ENCODE measurements around the gene ARL6IP6.

Gene ARL6IP6

DNA sequence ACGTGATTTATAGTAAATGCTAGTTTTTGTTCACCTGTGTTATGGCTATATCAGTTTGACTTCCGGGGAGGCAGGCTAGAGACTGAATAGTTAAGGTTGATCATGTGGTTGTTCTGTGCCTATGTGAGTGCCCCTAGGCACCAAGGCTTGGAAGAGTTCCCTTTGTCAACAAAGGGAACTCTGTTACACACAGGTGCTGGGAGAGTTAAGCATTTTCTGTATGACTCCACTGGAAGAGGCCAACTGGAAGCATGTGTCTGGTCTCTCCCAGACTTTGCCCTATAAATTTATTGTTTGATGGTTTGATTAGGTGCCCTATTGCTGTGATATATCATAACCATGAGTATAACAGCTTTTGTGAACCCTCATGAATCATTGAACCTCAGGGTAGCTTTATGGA is 63.8 kb downstream of the ARL6IP6 start:
- DNase-seq (ENCODE audit: low spot score): no peak
- TF ChIP-seq, protein P1, sequence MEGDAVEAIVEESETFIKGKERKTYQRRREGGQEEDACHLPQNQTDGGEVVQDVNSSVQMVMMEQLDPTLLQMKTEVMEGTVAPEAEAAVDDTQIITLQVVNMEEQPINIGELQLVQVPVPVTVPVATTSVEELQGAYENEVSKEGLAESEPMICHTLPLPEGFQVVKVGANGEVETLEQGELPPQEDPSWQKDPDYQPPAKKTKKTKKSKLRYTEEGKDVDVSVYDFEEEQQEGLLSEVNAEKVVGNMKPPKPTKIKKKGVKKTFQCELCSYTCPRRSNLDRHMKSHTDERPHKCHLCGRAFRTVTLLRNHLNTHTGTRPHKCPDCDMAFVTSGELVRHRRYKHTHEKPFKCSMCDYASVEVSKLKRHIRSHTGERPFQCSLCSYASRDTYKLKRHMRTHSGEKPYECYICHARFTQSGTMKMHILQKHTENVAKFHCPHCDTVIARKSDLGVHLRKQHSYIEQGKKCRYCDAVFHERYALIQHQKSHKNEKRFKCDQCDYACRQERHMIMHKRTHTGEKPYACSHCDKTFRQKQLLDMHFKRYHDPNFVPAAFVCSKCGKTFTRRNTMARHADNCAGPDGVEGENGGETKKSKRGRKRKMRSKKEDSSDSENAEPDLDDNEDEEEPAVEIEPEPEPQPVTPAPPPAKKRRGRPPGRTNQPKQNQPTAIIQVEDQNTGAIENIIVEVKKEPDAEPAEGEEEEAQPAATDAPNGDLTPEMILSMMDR (conservative IDR thresholded peaks at IDR 0.05; ENCODE audit: low read depth): no peak
- ChIA-PET POLR2A (ENCODE audit: low non-redundant PET) (no interaction called here), CTCF (no interaction called here)
- no peak overlapping the region for H3K27ac ChIP-seq

DNA sequence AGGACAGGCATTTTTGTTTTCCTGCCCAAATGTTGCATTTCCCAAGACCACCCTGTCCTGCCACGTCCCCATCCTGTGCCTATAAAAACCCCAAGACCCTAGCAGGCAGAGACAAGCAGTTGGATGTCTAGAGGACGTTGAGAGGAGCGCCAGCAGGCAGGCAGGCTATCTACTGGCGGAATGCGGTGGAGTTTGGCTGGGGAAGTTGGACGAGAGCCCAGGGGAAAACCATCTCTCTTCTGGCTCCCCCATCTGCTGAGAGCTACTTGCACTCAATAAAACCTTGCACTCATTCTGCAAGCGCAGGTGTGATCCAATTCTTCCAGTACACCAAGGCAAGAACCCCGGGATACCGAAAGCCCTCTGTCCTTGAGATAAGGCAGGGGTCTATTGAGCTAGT is 72.5 kb downstream of the ARL6IP6 start:
- DNase-seq (ENCODE audit: low spot score): no peak
- CTCF ChIA-PET: interaction anchor here (0.6 kb wide), 1 partner anchor 994 kb away, joined by 4 read pairs; no protein-coding TSS in a partner anchor
- TF ChIP-seq, protein P1 (conservative IDR thresholded peaks at IDR 0.05; ENCODE audit: low read depth): no peak

DNA sequence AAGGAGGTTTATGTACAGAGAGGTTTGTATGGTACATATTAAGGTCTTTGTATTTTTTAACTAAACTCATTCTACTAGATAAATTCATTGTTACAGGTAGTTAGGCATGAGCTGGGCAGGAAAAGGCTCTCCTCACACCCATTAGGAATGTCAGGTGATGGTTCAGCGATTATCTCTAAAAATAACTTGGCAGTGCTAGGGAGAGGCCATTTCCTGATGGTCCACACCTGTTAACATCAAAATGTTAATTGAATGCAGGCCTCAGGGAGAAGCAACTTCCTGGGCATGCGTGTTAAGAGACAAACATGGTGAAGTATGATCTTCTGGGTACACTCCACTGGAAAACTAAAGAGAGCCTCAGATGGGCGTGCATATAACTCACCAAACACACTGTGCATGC is 73.6 kb downstream of the ARL6IP6 start:
- DNase-seq (ENCODE audit: low spot score): no peak
- H3K27ac ChIP-seq: no peak overlapping the region
- POLR2A ChIA-PET (ENCODE audit: low non-redundant PET): no interaction called here
- CTCF ChIA-PET: interaction anchor here (0.6 kb wide), 1 partner anchor 1584 kb away, joined by 5 read pairs; no protein-coding TSS in a partner anchor
- TF ChIP-seq, protein P1 (conservative IDR thresholded peaks at IDR 0.05; ENCODE audit: low read depth): no peak

More for the DNA sequence above, 72.5 kb downstream of the ARL6IP6 start:
- POLR2A ChIA-PET (ENCODE audit: low non-redundant PET): no interaction called here
- H3K27ac ChIP-seq: no peak overlapping the region

DNA sequence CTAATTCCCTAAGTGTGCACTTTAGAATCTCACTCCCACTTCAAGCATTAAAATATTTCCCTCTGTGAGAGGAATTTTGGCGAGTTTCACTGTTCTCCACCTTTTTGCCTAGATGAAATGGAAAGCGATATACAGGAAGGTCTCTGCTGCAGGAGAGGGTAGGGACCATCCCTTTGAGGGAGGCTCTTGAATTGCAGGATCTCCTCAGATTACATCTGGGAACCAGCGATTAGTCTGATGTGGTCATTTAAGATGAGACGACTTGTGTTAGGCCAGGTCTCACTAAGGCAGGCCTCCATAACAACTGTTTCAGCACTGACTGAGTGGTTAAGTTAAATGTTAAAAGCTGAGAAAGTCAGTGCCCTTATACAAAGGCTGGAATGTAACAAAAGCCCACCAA is 74.6 kb downstream of the ARL6IP6 start:
- ChIA-PET POLR2A (ENCODE audit: low non-redundant PET) (no interaction called here), CTCF (no interaction called here)
- no peak for DNase-seq (ENCODE audit: low spot score)
- H3K27ac ChIP-seq: no peak overlapping the region
- TF ChIP-seq, protein P1 (conservative IDR thresholded peaks at IDR 0.05; ENCODE audit: low read depth): no peak

DNA sequence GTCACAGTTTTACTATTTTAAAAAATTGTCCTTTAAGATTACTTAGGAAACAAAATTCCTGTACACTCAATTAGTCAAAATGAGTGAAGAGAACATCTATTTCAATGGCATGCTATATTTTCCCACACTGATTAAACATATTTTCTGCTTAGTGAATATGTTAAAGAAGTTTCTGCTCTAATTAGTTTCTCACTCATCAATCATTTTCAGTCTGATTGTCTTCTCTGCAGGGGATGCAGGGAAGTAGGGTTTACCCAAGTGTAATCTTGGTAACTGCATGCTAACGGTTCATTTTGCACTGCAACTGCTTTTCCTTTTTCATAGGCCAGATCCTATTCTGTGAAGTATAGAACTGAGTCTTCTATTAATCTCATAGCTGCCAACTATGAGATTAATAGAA is 78.5 kb downstream of the ARL6IP6 start:
- POLR2A ChIA-PET (ENCODE audit: low non-redundant PET): no interaction called here
- CTCF ChIA-PET: no interaction called here
- H3K27ac ChIP-seq: no peak overlapping the region
- DNase-seq (ENCODE audit: low spot score): no peak
- TF ChIP-seq, protein P1 (conservative IDR thresholded peaks at IDR 0.05; ENCODE audit: low read depth): no peak

DNA sequence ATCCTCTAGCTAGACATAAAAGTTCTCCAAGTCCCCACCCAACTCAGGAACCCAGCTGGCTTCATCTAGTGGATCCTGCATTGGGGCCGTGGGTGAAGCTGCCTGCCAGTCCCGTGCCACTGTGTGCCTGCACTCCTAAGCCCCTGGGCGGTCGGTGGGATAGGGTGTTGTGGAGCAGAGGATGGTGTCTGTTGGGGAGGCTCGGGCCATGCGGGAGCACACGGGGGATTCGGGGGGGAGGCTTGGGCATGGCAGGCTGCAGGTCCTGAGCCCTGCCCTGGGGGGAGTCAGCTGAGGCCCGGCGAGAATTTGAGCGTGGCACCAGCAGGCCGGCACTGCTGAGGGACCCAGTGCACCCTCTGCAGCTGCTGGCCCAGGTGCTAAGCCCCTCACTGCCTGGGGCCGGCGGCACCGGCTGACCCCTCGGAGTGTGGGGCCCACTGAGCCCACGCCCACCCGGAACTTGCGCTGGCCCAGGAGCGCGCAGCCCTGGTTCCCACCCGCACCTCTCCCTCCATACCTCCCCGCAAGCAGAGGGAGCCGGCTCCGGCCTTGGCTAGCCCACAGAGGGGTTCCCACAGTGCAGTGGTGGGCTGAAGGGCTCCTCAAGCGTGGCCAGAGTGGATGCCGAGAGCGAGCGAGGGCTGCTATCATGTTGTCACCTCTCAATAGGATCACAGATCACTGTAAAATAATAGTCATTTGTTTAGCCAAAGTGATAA is 86.4 kb downstream of the ARL6IP6 start:
- CTCF ChIA-PET: interaction anchor here (0.8 kb wide), 1 partner anchor 62 kb away, joined by 6 read pairs; no protein-coding TSS in a partner anchor
- no peak overlapping the region for H3K27ac ChIP-seq
- TF ChIP-seq, protein P1 (conservative IDR thresholded peaks at IDR 0.05; ENCODE audit: low read depth): no peak
- no peak for DNase-seq (ENCODE audit: low spot score)
- POLR2A ChIA-PET (ENCODE audit: low non-redundant PET): no interaction called here
